GM18519 (cell line): ENCODE data around the gene LUC7L2.
"Not testable (repeated sequence)": the region's sequence is repeated elsewhere in the genome, so short reads cannot be mapped to it uniquely, and the experiment has no call there.

Source experiments
- ATAC-seq: cut with Tn5 transposase; IDR thresholded peaks from one replicate; pipeline ENCODE4 v1.9.1; 2021; ENCODE audit warnings: mild to moderate bottlenecking, moderate library complexity; ENCODE audit not compliant: unreplicated experiment, low FRiP score

Gene LUC7L2

GRCh38 chr7:139441961-139442360 is 82.3 kb downstream of the LUC7L2 start:
- no peak for ATAC-seq

GRCh38 chr7:139446051-139446890 is 86.6 kb downstream of the LUC7L2 start:
- no peak for ATAC-seq

- no peak for ATAC-seq
Observed at GRCh38 chr7:139450851-139451250, 91.2 kb downstream of the LUC7L2 start.

GRCh38 chr7:139451638-139452037 is 91.9 kb downstream of the LUC7L2 start:
- no peak for ATAC-seq

GRCh38 chr7:139452958-139453672 is 93.4 kb downstream of the LUC7L2 start:
- no peak for ATAC-seq

- ATAC-seq: no peak
Observed at GRCh38 chr7:139453673-139454321, 94.1 kb downstream of the LUC7L2 start.

- no peak for ATAC-seq
Observed at GRCh38 chr7:139455789-139456188, 96.1 kb downstream of the LUC7L2 start.

- ATAC-seq: no peak
Observed at GRCh38 chr7:139456511-139456910, 96.8 kb downstream of the LUC7L2 start.

GRCh38 chr7:139457153-139457946 is 97.7 kb downstream of the LUC7L2 start:
- ATAC-seq: no peak

- ATAC-seq: not testable (repeated sequence)
Observed at GRCh38 chr7:139463421-139463820, 103.7 kb downstream of the LUC7L2 start.

- ATAC-seq: not testable (repeated sequence)
Observed at GRCh38 chr7:139464511-139464910, 104.8 kb downstream of the LUC7L2 start.

- ATAC-seq: not testable (repeated sequence)
Observed at GRCh38 chr7:139465072-139465471, 105.4 kb downstream of the LUC7L2 start.

- not testable (repeated sequence) for ATAC-seq
Observed at GRCh38 chr7:139467729-139468128, 108.0 kb downstream of the LUC7L2 start.

- ATAC-seq: not testable (repeated sequence)
Observed at GRCh38 chr7:139468281-139468680, 108.6 kb downstream of the LUC7L2 start.

GRCh38 chr7:139471740-139472353 is 112.2 kb downstream of the LUC7L2 start:
- no peak for ATAC-seq
